Measurements from ENCODE around the gene DNAJC24.

DNA sequence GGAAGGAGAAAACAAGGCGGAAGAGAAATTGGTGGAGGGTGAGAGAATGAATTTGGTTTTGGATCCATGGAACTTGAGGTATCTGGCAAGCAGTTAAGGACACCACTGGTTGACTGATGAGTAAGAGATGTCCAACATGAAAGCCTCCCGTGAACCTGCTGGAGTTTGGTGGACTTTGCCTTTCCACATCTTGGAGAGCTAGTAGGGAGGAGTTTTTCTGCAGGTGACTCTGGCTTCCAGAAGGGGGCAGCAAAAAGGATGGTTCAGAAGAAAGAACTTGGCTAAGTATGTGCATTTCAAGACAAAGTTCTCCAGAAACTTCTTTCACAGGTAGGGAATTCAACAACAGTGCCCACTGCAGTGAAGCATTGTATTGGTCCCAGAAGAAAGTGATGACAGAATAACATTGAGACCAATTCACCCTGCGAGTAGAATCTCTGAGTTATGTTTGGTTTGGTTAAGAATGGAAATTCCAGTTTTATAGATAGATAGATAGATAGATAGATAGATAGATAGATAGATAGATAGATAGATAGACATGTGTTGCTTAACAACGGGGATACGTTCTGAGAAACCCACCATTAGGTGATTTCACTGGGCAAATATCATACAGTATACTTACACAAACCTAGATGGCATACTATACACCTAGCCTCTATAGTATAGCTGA, 28.6 kb upstream of the DNAJC24 start:
- TF ChIP-seq POLR2AphosphoS5 (IDR thresholded peaks at IDR 0.05; ENCODE audit: low read depth, low read length), result no peak
- peak; percentile 41 to 78 (median 75); a peak in 5 of 6 replicates for TF ChIP-seq CTCF (IDR thresholded peaks at IDR 0.05 in 2 of 3, conservative IDR thresholded peaks at IDR 0.05 in 1 of 3; ENCODE audit: borderline replicate concordance in 1 of 3, insufficient read depth in 1 of 3, low read depth in 2 of 3, low read length in 2 of 3)
- no peak for TF ChIP-seq EGR1 (IDR thresholded peaks at IDR 0.05; ENCODE audit: low read depth)
- TF ChIP-seq POLR2A (IDR thresholded peaks at IDR 0.05; ENCODE audit: borderline replicate concordance, extremely low read depth, insufficient read depth, insufficient read length), result no peak
- no peak for TF ChIP-seq EZH2phosphoT487 (IDR thresholded peaks at IDR 0.05; ENCODE audit: borderline replicate concordance)
